Lower lobe of right lung (tissue), 2 donors: ENCODE data around the gene SUCLG2. TPM values are rescaled to one million over a fixed set of nuclear protein-coding genes. Genes with fewer than 3 reads are reported as not detected.

Source experiments
- ATAC-seq, 2 donors: fragments of 200-7000 bp; cut with Tn5 transposase; one replicate each; pipeline ENCODE4 v1.9.1; 2020 to 2022; ENCODE audit warnings: mild to moderate bottlenecking in 2 of 2, moderate library complexity in 2 of 2
- DNase-seq: peaks from one replicate; pipeline ENCODE4 v3.0.0-alpha.2; 2020
- H3K27ac ChIP-seq: fragments of 200-600 bp; one replicate; pipeline ENCODE4 v1.8.0; 2022
- H3K27me3 ChIP-seq: fragments of 200-600 bp; one replicate; pipeline ENCODE4 v1.8.0; 2022; ENCODE audit warnings: low read depth
- H3K36me3 ChIP-seq: fragments of 200-600 bp; one replicate; pipeline ENCODE4 v1.8.0; 2022; ENCODE audit warnings: mild to moderate bottlenecking
- H3K4me1 ChIP-seq: fragments of 200-600 bp; one replicate; pipeline ENCODE4 v1.8.0; 2022
- H3K4me3 ChIP-seq: fragments of 200-600 bp; one replicate; pipeline ENCODE4 v1.8.0; 2022; ENCODE audit warnings: mild to moderate bottlenecking
- H3K9me3 ChIP-seq: fragments of 200-600 bp; one replicate; pipeline ENCODE4 v1.8.0; 2022
- intact Hi-C: fragments of 100-400 bp; cut with DNase I; formaldehyde crosslinking; loops from one replicate; pipeline ENCODE4 v1.11.0; 2022
- total RNA-seq: library from RNA; stranded (reverse); fragmentation: NEBNext Ultra II Directional; extraction: Animal tissue kit (Norgen Biotek cat#: 25700); gene quantifications from one replicate; pipeline ENCODE4 v1.2.1, GENCODE V29; 2021
- TF ChIP-seq, protein P1 (sequence below): fragments of 200-600 bp; IDR thresholded peaks from one replicate; pipeline ENCODE4 v1.8.0; 2022; ENCODE audit warnings: antibody characterized with exemption, mild to moderate bottlenecking
- donor health status: DM: no; HTN: yes; CAD: no; lungs with severe emphysema.

The SUCLG2 gene
- total RNA-seq, 1 donor from 2014 or later = 50.7 TPM

DNA sequence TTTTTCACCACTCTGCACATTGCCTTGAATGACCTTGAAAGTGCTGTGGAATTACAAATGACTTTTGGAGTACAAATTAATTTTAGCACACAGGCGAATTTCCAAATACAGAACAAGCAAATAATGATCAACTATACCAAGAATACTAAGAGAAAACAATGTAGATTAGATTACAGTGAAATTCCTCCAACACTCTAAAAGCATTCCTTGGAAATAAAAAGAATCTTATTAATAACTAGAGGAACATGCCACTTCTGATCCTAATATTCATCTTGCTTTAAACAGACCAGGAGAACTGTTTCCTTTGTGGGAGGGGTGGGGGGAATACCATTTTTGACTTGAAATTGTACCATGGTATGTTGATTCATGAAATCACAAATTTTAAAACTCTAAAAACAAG is 167.5 kb downstream of the SUCLG2 start:
- intact Hi-C loops = no loop called here
- no peak for ATAC-seq
- no peak for DNase-seq
- Histone ChIP-seq H3K36me3 (no peaks in the 10 kb centered on the region), H3K9me3 (no peaks in the 10 kb centered on the region), H3K27me3 (no peaks in the 10 kb centered on the region), H3K4me1 (no peaks in the 10 kb centered on the region), H3K4me3 (no peak overlapping the region), H3K27ac (no peak overlapping the region)
- TF ChIP-seq, protein P1, sequence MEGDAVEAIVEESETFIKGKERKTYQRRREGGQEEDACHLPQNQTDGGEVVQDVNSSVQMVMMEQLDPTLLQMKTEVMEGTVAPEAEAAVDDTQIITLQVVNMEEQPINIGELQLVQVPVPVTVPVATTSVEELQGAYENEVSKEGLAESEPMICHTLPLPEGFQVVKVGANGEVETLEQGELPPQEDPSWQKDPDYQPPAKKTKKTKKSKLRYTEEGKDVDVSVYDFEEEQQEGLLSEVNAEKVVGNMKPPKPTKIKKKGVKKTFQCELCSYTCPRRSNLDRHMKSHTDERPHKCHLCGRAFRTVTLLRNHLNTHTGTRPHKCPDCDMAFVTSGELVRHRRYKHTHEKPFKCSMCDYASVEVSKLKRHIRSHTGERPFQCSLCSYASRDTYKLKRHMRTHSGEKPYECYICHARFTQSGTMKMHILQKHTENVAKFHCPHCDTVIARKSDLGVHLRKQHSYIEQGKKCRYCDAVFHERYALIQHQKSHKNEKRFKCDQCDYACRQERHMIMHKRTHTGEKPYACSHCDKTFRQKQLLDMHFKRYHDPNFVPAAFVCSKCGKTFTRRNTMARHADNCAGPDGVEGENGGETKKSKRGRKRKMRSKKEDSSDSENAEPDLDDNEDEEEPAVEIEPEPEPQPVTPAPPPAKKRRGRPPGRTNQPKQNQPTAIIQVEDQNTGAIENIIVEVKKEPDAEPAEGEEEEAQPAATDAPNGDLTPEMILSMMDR = no peak

DNA sequence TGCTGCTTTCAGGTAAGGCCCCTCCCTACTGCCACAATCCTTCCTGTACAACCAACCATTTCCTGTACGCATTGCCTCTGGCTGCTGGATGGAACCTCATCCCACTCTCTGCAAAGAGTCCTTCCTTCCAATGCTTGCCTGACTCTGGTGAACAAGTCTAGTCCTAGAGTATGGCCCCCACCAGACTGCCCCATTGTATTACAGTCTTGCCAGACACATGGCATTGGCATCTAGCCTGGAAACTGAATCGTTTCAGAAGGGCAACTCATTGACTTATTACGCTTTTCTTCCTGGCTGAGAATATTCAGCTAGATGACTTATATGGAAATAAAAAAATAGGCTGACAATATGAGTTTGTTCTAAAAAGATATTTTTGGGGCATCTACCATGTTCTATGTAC is 170.3 kb downstream of the SUCLG2 start:
- TF ChIP-seq, protein P1 = no peak
- no peaks in the 10 kb centered on the region for H3K4me1 ChIP-seq
- no peak overlapping the region for H3K27ac ChIP-seq
- no peaks in the 10 kb centered on the region for H3K36me3 ChIP-seq
- no peaks in the 10 kb centered on the region for H3K9me3 ChIP-seq
- no peak for DNase-seq
- H3K4me3 ChIP-seq = no peak overlapping the region
- ATAC-seq = no peak
- no peaks in the 10 kb centered on the region for H3K27me3 ChIP-seq
- intact Hi-C loops = no loop called here

DNA sequence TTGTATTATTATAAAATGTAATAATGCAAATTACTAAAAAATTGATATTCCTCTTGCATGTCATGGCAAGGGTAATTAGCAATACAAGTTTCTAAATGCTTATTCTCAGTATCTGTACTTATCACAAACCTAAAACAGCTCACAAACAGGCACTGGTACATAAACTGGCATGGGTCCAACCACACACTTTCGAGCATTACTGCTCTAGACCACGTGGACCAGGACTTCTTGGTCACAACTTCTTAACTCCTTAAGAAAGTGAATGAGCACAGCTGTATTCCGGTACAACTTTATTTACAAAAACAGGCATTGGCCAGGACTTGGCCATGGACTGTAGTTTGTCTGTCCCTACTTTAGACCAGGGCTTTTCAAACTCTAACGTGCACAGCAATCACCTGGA is 173.3 kb downstream of the SUCLG2 start:
- H3K27me3 ChIP-seq = no peaks in the 10 kb centered on the region
- no peak overlapping the region for H3K27ac ChIP-seq

DNA sequence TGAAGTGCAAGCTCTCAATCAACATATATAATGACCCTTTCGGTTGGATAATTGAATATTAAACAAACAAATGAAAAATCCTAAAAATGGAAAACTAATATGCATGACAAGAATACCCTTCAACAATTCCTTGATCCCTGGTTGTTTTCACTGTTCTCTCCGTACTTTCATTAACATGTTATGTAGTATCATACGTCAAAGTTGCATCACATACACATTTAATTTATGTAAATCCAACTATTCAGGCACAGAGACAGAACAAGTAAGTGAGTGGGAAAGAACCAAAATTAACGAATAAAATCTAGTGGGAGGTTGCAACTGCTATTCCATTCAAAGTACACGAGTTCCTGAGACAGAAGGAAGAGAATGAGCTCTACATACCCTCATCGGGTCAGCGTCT is 176.0 kb downstream of the SUCLG2 start:
- Histone ChIP-seq H3K27ac (no peak overlapping the region), H3K27me3 (no peaks in the 10 kb centered on the region), H3K9me3 (no peaks in the 10 kb centered on the region), H3K4me3 (no peak overlapping the region), H3K4me1 (no peaks in the 10 kb centered on the region), H3K36me3 (no peaks in the 10 kb centered on the region)
- ATAC-seq (no peak), DNase-seq (no peak)
- TF ChIP-seq, protein P1 = no peak
- intact Hi-C loops = no loop called here

More for the DNA sequence above, 173.3 kb downstream of the SUCLG2 start:
- Histone ChIP-seq H3K36me3 (no peaks in the 10 kb centered on the region), H3K4me3 (no peak overlapping the region), H3K9me3 (no peaks in the 10 kb centered on the region), H3K4me1 (no peaks in the 10 kb centered on the region)
- DNase-seq = no peak
- intact Hi-C loops = no loop called here
- TF ChIP-seq, protein P1 = no peak
- ATAC-seq = no peak

DNA sequence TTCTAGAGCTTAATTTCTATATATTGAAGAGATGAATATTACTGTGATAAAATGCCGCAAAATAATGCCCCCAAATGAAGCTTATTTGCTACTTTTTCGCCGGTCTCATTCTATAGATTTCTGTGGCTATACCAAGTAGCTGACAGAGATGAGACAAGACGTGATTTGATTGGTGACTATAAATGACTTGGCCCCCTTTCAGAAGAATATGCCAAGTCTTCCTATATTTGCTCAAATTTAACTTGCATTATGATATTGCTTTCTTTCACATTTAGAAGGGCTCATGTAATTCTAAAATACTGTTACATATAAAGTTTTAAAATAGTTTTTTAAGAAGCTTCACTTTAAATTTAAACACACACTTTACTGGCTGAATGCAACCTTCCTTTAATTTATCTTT is 180.1 kb downstream of the SUCLG2 start:
- TF ChIP-seq, protein P1 = no peak
- Histone ChIP-seq H3K27me3 (no peaks in the 10 kb centered on the region), H3K27ac (no peak overlapping the region), H3K9me3 (no peaks in the 10 kb centered on the region), H3K4me1 (no peaks in the 10 kb centered on the region), H3K36me3 (no peaks in the 10 kb centered on the region), H3K4me3 (no peak overlapping the region)
- no peak for ATAC-seq
- intact Hi-C loops = no loop called here
- no peak for DNase-seq

DNA sequence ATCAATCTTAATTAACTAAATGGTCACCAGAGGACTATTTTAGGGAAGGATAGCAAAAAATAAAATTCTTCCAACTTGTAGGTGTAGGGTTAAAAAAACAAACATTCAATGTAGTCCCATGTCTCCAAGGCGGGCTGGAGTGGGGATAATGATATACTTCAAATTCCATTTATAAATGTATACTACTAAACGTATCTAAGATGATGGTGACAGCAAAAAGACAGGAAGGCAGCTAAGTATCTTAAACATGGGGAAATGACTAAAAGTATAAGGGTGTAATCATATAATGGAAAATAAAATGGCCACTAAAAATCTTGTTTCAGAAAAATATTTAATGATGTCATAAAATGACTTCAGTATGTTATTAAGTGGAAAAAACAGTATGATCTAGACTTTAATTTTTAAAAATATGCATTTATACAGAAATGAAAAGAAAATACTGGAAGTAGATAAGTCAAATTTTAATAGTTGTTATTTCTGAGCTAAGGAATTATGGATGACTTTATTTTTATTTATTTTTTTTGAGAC is 181.7 kb downstream of the SUCLG2 start:
- no peaks in the 10 kb centered on the region for H3K27me3 ChIP-seq
- ATAC-seq (no peak), DNase-seq (no peak)
- H3K4me3 ChIP-seq = no peak overlapping the region
- H3K27ac ChIP-seq = no peak overlapping the region
- TF ChIP-seq, protein P1 = no peak
- no peaks in the 10 kb centered on the region for H3K9me3 ChIP-seq
- no peaks in the 10 kb centered on the region for H3K4me1 ChIP-seq
- H3K36me3 ChIP-seq = no peaks in the 10 kb centered on the region
- intact Hi-C loops = no loop called here
